Stimulated activated CD8-positive, alpha-beta memory T cell treated with anti-CD3 and anti-CD28 coated beads, Interleukin-7, amount 100 ng/mL, for 4 hours (primary cell): ENCODE results near the gene EME1.

Experiments used
- DNase-seq, 2 donors: peaks; one replicate each; pipeline ENCODE4 v3.0.0-alpha.2; 2020; ENCODE audit warnings: low read depth in 2 of 2

Gene EME1

DNA sequence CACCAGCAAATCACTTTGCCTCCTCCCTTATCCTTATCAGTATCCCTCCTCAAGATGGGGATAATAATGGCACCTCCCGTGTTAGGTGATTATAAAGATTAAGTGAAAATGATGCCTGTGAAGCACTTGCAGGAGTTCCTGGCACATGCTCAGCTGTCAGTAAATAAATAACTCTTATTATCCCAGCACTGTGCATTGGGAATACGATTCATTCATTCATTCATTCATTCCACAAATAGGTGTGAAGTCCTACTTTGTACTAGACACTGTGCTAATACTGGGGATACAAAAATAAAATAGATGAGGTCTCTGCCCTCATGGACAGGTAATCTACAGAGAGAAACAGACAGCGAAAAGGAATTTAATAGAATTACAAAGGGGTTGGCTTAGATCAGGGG lies 25.1 kb upstream of the EME1 start:
- DNase-seq: no peak

DNA sequence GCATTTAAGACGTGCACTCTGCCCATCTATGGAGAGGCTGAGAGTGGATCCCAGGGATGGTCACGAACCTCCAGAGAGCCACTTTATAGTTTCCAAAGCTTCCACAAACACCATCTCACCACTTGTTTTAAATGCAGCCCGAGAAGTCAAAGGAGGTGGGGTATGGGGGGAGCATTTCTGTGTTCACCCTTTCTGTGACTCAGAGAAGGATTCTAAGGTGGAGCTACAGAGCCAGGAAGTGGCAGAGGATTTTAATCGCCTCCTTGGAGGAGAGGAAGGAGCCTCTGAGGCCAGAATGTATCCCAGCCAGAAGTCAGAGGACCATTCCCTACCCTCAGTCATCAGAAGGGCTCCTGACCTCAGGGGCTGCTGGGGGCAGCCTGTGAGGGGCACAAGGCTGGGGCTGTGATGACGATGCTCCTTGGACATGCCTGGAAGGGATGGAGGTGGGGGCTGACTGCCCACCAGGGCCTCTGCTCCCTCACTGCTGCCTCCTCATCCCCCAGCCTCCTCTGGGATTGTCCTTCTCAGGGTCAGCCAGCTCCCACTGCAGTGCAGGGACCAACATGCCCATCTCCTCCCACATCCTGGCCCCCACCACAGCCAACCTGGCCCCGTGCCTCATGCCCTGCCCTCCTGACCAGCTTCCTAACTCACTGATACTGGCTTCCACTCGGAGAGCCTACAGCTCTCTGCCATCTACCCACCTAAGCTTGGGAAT lies 24.3 kb upstream of the EME1 start:
- DNase-seq: no peak

DNA sequence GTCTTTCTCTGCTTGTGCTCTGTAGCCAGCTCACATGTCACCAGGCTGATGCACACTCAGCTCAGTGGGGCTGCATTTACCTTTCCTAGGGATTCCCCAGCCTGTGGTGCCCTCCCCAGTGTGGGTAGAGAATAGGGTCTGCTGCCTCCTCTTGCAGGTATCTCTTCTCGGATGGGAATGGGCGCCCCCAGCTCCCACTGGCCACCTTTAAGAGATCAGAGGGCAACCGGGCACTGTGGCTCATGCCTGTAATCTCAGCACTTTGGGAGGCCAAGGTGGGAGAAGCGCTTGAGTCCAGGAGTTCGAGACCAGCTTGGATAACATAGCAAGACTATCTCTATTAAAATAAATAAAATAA lies 23.8 kb upstream of the EME1 start:
- no peak for DNase-seq

DNA sequence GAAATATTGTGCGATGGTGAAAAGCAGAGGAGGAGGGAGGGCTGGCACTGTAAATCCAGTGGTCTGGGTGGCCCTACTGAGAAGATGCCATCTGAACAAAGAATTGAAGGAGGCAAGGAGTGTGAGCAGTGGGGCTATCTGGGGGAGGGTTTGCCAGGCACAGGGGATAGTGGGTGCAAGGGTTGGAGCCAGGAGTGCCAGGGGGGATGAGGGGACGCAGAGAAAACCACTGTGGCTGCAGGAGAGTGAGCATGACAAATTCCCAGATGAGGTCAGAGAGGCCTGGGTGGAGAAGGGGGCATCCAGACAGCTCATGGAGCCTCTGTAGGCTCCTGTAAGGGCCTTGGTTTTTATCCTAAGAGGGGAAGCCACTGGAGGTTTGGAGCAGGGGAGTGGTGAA lies 22.3 kb upstream of the EME1 start:
- DNase-seq: no peak

DNA sequence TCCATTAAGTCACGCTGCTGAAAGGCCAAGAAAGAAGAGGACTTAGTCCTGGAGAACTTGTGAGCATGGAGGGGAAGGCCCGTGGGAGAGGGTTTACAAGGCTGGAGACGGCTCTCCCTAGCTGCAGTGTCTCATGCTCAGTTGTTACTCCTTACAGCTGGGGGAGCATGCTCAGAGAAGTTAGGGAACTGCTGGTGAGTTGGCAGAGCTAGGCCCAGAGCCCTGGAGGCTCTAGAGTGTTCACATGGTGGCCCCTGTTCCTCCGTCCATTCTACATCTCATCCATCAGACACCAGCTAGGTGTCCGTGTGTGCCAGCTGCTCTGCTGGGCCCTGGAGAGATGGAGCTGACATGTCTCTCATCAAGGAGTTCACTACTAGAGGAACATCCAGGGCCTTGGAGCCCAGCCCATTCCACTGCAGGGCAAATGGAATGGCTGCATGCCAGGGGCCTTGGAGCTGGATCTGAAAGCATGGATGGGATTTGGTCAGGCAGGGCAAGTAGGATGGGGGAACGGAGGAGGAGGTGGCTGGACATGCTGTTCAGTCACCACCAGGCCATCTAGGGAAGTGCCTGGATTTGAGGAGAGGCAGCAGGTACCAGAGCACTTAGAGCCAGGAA lies 20.8 kb upstream of the EME1 start:
- no peak for DNase-seq

DNA sequence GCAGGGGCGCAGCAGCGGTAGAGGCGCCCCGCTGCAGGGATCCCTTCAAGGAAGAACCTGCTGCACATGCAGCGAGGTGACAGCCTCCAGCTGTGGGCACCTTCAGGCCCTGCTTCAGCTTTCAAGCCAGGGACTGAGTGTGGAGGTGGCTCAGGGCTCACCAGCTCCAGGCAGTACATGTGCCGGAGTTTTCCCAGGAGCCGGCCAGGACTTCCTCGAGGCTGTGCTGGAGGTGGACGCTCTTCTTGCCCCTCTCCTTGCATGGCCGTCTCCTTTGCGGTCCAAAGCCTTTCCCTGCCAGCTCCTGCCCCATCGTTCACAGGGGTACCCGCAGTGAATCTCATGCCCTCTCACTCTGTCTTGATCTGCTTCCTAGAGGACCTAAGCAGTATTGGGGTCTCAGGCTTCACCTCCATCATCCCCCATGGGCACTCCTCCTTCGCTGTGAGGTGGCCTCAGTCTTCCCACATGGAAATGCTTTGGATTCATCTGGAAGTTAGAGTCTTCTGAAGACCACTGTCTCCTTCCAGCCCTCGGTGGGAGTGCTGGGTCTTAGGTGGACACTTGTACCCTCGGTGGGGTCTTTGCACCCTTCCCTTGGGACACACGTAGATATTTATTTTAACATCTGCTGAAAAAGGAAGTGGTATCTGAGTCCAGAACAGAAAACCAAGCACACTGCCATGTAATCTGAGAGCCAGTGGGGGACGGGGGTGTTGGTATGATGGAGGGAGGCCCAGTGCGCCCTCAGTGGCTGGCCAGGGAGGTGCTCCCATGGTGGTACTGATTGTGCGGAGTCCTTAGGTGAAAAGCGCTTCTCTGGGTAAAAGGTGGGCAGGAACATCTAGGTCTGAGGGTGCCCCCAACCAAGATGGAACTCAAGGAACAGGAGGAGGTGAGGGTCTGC lies 20.1 kb upstream of the EME1 start:
- DNase-seq: no peak

DNA sequence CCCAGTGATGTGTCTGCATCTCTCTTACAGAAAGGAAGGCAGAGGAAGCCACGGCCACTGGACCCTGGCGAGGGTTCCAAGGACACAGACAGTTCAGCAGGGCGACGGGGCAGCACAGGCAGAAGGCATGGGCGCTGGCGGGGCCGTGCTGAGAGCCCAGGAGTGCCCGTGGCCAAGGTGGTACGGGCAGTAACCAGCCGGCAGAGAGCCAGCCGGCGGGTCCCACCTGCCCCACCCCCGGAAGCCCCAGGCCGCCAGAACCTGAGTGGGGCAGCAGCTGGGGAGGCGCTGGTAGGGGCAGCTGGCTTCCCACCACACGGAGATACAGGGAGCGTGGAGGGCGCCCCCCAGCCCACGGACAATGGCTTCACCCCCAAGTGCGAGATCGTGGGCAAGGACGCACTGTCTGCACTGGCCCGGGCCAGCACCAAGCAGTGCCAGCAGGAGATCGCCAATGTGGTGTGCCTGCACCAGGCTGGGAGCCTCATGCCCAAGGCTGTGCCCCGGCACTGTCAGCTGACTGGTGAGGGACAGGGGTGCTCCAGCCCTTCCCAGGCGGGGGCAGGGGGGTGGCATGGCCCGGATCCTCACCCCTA lies 19.3 kb upstream of the EME1 start:
- DNase-seq: no peak

DNA sequence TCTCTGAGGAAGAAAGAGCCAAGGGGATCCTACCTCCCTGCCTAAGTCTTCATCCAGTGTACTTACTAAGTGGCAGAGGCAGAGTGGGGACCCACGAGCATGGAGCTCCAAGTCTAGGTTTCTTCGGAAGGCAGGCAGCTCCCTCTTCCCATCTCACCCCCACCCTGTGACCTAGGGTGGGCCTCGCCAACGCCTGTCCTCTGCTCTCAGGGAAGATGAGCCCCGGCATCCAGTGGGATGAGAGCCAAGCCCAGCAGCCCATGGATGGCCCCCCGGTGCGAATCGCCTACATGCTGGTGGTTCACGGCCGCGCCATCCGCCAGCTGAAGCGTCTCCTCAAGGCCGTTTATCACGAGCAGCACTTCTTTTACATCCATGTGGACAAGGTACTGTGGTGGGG lies 18.8 kb upstream of the EME1 start:
- DNase-seq: no peak

DNA sequence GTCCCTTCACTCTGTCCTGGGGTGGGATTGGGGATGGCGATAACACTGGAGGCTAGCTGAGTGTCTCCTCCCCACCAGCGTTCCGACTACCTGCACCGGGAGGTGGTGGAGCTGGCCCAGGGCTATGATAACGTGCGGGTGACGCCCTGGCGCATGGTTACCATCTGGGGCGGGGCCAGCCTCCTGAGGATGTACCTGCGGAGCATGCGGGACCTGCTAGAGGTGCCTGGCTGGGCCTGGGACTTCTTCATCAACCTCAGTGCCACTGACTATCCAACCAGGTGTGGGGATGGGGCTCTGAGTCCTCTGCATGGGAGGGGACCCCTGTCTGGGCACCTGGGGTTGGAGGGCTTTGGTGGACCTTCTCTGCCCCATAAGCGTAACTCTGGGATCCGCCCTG lies 18.3 kb upstream of the EME1 start:
- DNase-seq: no peak

DNA sequence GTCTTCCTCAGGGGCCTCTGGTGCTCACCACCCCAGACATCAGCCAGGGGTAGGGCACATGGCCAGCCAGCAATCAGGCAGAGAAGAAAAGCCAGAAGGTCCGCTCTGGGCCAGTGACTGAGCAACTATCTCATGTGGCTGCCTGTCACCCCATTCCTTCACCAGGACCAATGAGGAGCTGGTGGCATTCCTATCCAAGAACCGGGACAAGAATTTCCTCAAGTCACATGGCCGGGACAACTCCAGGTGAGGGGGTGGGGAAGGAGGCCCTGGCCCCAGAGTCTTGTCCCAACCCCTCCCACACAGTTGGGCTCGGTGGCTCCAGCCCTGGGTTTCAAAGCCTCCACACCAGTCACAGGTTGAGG lies 17.7 kb upstream of the EME1 start:
- no peak for DNase-seq

DNA sequence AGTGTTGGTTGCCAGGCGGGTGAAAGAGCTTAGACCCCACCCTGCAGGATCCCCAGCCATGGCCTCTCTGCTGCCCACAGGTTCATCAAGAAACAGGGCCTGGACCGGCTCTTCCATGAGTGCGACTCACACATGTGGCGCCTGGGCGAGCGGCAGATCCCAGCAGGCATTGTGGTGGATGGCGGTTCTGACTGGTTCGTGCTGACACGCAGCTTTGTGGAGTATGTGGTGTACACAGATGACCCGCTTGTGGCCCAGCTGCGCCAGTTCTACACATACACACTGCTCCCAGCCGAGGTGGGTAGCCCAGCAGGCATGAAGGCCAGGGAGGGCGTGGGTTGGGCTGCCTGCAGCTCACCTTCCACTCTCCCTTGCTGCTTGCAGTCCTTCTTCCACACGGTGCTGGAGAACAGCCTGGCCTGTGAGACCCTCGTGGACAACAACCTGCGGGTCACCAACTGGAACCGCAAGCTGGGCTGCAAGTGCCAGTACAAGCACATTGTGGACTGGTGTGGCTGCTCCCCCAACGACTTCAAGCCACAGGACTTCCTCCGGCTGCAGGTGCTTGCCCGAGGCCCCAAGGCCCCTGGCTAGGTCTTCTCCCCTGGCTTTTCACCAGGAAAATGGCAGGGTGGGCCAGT lies 17.2 kb upstream of the EME1 start:
- no peak for DNase-seq

DNA sequence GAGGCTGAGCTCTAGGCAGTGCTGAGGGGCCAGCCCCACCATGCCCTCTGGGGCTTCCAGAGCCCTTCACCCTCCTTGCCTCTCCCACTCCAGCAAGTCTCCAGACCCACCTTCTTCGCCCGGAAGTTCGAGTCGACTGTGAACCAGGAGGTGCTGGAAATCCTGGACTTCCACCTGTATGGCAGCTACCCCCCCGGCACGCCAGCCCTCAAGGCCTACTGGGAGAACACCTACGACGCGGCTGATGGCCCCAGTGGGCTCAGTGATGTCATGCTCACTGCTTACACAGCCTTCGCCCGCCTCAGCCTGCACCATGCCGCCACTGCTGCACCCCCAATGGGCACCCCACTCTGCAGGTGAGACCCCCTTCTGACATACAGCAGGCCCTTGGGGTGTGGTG lies 16.6 kb upstream of the EME1 start:
- DNase-seq: no peak

DNA sequence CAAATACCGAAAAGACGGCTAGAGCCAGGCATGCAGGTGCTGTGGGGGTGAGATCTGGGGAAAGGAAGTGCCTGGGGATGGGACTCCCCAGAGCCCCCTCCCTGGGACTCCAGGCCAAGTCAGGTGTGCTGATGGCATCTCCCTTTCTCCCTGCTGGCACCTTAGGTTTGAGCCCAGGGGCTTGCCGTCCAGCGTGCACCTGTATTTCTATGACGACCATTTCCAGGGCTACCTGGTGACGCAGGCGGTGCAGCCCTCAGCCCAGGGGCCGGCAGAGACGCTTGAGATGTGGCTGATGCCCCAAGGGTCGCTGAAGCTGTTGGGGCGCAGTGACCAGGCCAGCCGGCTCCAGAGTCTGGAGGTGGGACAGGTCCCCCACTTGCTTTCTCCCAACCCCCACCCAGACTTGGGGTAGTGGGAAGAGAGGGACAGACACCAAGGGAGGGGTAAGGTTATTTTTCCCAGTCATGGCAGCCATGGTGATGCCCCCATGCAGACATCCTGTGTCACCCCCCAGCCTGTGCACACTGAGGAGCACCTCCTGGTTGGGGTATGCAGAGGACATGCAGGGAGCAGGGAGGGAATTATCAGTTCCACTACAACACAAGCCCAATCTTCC lies 16.0 kb upstream of the EME1 start:
- no peak for DNase-seq

DNA sequence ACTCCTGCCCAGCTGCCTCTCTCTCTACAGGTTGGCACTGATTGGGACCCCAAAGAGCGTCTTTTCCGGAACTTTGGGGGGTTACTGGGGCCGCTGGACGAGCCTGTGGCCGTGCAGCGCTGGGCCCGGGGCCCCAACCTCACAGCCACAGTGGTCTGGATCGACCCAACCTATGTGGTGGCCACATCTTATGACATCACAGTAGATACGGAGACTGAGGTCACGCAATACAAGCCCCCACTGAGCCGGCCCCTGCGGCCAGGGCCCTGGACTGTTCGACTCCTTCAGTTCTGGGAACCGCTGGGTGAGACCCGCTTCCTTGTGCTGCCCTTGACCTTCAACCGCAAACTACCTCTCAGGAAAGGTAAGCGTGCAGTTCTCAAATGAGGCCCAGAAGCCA lies 14.9 kb upstream of the EME1 start:
- DNase-seq: no peak

DNA sequence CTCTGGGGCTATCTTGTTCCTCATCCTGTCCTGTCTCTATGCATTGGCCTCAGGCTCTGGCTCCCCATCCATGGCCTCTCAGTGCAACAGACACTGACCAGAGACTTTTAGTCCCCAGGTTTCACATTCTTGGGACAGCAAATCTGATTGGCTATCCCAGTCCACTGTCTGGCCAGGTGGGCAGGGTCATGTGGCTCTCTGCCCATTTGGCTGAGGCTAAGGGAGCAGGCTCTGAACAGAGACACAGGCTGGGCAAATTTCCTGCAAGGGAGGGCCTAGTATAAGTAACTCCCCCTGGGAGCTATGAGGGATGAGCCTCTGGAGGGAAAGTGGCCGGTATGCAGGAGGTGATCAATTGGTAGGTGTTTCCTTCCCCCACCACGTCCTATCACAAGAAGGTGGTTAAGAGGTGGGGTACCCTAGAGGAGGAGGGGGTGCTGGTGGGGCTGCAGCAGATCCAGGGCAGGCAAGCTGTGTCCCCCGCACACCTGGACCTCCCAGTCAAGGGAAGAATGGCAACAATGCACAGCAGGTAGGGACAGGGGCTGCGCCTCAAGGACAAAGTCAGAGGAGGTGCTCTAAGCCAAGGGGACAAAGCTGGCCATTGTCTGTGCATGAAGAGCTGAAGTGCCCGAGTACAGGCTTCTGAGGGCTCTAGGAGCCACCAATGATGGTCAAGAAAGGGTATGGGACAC lies 13.9 kb upstream of the EME1 start:
- no peak for DNase-seq

DNA sequence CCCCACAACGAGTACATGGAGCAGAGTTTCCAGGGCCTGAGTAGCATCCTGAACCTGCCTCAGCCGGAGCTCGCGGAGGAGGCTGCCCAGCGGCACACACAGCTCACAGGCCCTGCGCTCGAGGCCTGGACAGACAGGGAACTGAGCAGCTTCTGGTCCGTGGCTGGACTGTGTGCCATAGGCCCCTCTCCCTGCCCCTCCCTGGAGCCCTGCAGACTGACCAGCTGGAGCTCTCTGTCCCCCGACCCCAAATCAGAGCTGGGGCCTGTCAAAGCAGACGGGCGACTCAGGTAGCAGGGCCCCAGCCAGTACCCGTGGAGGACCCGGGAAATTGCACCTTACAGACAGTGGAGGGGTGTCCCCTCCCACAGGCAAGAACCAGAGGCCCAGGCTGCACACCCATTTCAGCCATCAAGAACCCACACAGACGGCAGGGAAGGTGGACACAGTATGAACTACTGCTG lies 13.0 kb upstream of the EME1 start:
- DNase-seq: no peak

DNA sequence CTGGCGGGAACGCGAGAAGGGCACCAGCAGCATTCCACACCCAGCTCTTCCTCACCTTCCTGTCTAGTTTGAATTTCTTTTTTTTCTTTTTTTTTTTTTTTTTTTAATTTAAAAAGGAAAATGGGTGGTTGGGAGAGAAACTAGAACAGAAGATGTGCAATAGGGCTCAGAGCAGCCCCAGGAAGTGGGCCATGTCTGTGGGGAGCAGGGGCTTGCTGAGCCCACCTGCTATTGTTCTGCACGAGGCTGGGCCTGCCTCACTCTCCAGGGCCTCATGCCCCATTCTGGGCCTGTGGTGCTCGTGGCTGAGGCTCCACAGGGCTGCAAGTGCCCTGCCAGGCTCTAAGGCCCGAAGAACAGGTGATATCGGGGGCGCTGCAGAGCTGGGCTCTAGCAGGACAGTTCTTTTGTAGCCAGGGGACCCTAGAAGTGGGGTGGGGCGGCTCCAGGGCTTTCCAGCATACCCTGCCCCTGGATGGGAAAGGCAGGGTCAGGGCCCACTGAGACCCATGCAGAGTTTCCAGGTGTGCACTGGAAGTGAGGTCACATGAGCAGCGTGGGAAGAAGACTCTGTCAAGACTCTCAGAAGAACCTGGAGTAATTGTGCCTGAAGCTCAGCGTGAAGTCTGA lies 12.4 kb upstream of the EME1 start:
- DNase-seq: no peak

DNA sequence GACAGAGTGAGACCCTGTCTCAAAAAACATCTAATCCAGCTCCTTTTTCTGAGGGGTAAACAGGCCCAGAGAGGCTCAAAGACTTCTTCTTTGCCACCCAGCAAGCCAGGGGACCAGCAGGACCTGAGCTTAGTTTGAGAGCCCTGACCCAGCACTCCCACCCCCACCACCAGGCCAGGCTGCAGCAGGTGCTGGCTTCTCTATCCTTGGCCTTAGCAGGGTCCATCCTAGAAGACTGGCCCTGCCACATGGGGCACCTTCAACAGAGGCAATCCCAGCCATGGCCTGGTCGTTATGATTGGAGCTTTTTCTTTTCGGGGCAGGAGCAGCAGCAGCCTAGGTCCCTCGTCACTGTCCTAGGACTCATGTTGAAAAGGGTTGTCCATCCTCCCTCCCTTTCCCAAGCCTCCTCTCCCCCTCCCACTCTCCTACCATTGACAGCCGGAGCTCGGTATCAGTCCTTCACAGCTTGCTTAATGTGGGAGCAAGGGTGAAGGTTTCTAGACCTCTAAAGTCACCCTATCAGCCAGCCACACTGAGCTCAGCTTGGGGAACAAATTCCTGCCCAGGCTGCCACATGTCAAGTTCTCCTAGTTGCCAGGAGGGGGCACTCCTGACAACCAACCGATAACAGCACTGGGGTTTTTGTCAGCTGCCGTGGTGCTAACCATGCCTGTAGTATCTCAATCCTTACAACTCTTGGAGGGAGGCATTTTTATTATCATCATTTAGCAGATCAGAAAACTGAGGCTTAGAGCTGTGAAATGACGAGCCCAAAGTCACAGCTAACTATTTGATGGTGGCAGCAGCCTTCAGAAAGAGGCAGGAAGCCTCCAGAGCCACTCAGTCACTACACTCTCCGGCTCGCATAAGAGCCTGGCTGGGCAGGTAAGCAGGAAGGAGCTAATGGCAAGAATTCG lies 11.2 kb upstream of the EME1 start:
- DNase-seq: peak; percentile 30 to 34

DNA sequence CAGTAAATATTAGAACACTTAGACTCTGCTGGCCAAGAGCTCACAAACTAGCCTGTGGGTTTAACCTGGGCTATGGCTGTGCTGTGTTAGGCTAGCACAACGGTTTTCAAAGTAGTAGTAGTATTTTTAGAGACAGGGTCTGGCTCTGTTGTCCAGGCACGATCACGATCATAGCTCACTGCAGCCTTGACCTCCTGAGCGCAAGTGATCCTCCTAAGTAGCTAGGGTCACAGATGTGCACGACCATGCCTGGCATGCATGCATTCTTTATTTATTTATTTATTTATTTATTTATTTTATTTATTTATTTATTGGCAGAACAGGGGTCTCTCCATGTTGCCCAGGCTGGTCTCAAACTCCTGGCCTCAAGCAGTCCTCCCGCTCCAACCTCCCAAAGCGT lies 10.4 kb upstream of the EME1 start:
- no peak for DNase-seq
